ENCODE measurements around the gene DEFB119. TPM values are rescaled to one million over a fixed set of nuclear protein-coding genes. Genes with fewer than 3 reads are reported as not detected.
"Not testable (repeated sequence)": the region's sequence is repeated elsewhere in the genome, so short reads cannot be mapped to it uniquely, and the experiment has no call there.

DEFB119 gene
- not detected for polyA plus RNA-seq (ENCODE audit: insufficient read length in 4 of 4)

- no peak for DNase-seq (ENCODE audit: low read depth in 4 of 4, low spot score in 3 of 4)
Measured at GRCh38 chr20:31390490-31390889, at the start of gene DEFB119. TSS of gene DEFB119 (minus strand) at chr20:31390590. CDS start at chr20:31390483, 107 bp downstream.

- DNase-seq (ENCODE audit: low read depth in 4 of 4, low spot score in 3 of 4), result no peak
Measured at GRCh38 chr20:31430568-31431115, 40.3 kb upstream of the DEFB119 start.

- not testable (repeated sequence) for DNase-seq (ENCODE audit: low read depth in 4 of 4, low spot score in 3 of 4)
Measured at GRCh38 chr20:31427576-31427975, 37.2 kb upstream of the DEFB119 start.

- DNase-seq (ENCODE audit: low read depth in 4 of 4, low spot score in 3 of 4), result not testable (repeated sequence)
Measured at GRCh38 chr20:31426891-31427551, 36.6 kb upstream of the DEFB119 start.

DNA sequence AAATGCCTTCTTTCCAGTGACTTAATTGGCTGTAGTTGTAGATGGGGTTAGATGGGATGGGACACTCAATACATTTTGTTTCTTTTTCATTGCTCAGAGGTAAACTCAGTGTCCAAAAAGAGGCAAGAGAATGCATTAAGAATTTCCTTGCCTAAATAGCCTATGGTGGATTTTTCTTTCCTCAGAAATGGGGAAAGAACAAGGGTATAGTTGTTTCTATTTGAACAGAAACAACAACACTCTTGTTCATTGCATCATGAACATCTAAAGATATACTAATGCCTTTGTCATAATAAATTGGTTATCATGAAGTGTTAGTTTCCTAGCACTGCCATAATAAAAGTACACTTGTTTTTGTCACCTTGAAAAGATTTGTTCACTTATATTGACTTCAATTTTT is 35.4 kb upstream of the DEFB119 start:
- DNase-seq (ENCODE audit: low read depth in 4 of 4, low spot score in 3 of 4), result no peak

GRCh38 chr20:31418307-31418706 is 27.9 kb upstream of the DEFB119 start:
- DNase-seq (ENCODE audit: low read depth in 4 of 4, low spot score in 3 of 4), result no peak

- no peak for DNase-seq (ENCODE audit: low read depth in 4 of 4, low spot score in 3 of 4)
Measured at GRCh38 chr20:31415653-31416052, 25.3 kb upstream of the DEFB119 start.

DNA sequence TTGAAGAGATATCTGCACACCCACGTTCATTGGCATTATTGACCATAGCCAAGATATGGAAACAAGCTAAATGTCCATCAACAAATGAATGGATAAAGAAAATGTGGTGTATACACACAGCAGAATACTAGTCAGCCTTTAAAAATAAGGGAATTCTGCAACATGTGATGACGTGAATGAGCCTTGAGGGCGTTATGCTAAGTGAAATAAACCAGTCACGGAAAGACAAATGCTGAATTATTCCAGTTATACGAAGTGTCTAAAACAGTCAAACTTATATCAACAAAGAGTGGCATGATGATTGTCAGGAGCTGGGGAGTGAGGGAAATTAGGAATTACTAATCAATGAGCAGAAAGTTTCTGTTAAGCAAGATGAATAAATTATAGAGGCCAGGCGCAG is 24.0 kb upstream of the DEFB119 start:
- no peak for DNase-seq (ENCODE audit: low read depth in 4 of 4, low spot score in 3 of 4)

GRCh38 chr20:31410011-31410410 is 19.6 kb upstream of the DEFB119 start:
- DNase-seq (ENCODE audit: low read depth in 4 of 4, low spot score in 3 of 4), result no peak

GRCh38 chr20:31406115-31406514 is 15.7 kb upstream of the DEFB119 start, which contains the start of gene DEFB121:
TSS of gene DEFB121 (minus strand) at chr20:31406215. CDS start at chr20:31406152, 63 bp downstream.
- DNase-seq (ENCODE audit: low read depth in 4 of 4, low spot score in 3 of 4), result no peak

DNA sequence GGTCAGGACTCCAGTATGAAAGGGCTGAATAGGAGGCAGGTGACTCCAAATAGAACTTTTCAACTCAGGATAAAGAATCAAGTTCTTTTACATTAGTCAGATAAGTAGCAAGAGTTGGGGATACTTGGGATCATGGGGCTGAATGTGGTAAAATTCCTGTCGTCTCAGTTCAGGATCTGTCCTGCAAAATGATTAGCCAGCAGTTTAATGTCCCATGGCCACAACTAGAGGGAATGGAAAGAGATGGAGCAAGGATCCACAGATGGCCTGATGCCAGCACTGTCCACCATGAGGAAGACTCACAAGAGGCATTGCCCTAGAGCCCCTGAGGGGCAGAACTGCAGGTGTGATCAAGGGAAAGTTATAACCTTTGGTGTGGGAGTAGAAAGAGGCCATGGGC is 13.5 kb upstream of the DEFB119 start:
- no peak for DNase-seq (ENCODE audit: low read depth in 4 of 4, low spot score in 3 of 4)

DNA sequence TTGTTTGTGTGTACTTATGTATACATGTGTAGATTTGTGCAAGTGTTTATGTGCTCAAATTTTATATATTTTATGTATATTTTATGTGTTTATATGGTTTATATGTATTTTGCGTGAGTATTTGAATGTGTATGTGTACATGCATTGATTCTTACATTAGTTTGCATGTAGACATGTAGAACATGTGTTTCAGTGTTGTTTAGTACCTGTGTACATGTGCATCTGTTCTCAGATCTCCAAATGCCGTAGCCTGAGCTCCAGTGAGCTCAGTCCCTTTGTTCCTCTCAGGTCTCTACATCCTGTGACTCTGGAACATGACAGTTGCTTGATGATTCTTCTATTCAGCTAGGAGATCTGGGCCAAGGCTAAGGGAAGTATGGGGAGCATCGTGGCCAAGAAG is 4.5 kb upstream of the DEFB119 start:
- no peak for DNase-seq (ENCODE audit: low read depth in 4 of 4, low spot score in 3 of 4)

DNA sequence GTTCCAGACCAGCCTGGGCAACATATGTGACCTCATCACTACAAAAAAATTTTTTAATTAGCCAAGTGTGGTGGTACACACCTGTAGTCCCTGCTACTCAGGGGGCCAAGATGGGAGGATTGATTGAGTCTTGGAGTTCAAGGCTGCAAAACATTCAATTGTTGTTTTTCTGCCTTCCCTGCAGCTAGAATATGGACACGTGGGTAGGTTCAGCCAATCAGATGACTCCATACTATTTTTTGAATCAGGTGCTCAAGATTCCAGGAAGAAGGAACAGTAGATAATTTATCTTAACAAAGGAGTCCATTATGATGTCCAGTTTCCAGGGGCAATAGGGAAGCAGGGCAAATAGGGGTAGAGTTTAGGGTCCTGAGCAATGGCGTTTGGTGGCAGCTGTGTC is 2.4 kb upstream of the DEFB119 start:
- DNase-seq (ENCODE audit: low read depth in 4 of 4, low spot score in 3 of 4), result no peak

- DNase-seq (ENCODE audit: low read depth in 4 of 4, low spot score in 3 of 4), result no peak
Measured at GRCh38 chr20:31374346-31374745, 16.0 kb downstream of the DEFB119 start.

DNA sequence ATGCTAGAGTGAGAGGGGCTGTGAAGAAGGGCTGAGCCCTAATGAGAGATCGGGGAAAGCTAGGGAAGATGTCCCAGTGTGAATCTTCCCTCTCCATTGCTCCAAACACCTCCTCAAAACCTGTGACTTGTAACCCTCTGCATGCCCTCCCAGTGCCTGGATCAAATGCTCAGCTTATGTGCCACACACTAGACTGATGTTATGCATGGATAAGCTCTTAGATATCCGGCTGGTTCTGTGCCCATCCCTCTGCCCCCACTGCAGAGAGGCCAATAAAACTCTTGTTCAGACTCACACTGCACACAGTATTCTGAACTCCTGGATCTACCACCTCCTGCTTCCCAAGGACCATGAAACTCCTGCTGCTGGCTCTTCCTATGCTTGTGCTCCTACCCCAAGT is 22.1 kb downstream of the DEFB119 start, which contains the start of gene DEFB118:
Gene DEFB118 (plus strand): TSS at position 301 of the 400 bp plus-strand sequence. CDS start 50 bp downstream, at position 351.
- DNase-seq (ENCODE audit: low read depth in 4 of 4, low spot score in 3 of 4), result no peak

DNA sequence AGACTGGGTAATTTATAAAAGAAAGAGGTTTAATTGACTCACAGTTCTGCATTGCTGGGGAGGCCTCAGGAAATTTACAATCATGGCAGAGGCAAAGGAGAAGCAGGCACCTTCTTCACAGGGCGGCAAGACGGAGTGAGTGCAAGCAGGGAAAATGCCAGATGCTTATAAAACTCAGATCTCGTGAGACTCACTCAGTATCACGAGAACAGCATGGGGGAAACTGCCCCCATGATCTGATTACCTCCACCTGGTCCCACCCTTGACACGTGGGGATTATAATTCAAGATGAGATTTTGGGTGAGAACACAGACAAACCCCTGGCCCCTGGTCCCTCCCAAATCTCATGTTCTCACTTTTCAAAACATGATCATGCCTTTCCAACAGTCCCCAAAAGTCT is 26.1 kb downstream of the DEFB119 start:
- DNase-seq (ENCODE audit: low read depth in 4 of 4, low spot score in 3 of 4), result not testable (repeated sequence)

DNA sequence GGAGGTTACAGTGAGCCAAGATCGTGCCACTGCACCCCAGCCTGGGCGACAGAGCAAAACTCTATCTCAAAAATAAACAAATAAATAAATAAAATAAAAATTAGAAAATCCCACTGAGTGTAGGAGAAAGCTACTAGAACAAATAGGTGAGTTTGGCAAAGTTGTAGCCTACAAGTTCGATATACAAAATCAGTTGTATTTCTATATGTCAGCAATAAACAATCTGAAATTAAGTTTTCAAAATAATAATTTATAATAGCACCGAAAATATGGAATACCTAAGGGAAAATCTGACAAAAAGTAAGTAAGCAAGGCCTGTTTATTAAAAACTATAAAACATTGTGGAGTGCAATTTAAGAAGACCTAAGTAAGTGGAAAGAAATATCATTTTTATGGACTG is 27.1 kb downstream of the DEFB119 start:
- DNase-seq (ENCODE audit: low read depth in 4 of 4, low spot score in 3 of 4), result no peak

DNA sequence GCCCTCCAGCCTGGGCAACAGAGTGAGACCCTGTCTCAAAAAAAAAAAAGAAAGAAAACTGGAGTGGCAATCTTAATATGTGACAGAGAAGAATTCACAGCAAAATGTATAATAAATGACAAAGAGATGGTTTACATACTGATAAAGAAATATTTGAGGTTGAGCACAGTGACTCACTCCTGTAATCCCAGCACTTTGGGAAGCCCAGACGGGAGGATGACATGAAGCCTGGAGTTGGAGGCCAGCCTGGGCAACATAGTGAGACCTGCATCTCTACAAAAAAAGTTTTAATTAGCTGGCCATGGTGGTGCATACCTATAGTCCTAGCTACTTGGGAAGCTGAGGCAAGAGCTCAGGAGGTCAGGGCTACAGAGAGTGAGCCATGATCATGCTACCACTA is 34.4 kb downstream of the DEFB119 start:
- no peak for DNase-seq (ENCODE audit: low read depth in 4 of 4, low spot score in 3 of 4)

- no peak for DNase-seq (ENCODE audit: low read depth in 4 of 4, low spot score in 3 of 4)
Measured at GRCh38 chr20:31341470-31341869, 48.9 kb downstream of the DEFB119 start.

DNA sequence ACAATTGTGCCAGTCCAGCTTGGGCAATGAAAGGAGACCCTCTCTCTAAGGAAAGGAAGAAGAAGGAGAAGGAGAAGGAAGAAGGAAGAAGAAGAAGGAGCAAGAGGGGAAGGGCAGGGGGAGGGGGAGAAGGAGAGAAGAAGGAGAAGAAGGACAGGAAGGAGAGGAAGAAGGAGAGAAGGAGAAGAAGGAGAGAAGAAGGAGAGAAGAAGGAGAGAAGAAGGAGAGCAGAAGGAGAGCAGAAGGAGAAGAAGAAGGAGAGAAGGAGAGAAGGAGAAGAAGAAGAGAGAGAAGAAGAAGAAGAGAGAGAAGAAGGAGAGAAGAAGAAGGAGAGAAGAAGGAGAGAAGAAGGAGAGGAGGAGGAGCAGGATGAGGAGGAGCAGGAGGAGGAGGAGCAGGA is 59.5 kb downstream of the DEFB119 start:
- no peak for DNase-seq (ENCODE audit: low read depth in 4 of 4, low spot score in 3 of 4)

Data from left renal pelvis (tissue), 4 donors.